GM18499 (cell line): Measurements from ENCODE around the gene MMP21.
A peak's percentile ranks its signal among the peaks of the same experiment; 100 is the strongest.

Experiments used
- ATAC-seq: cut with Tn5 transposase; IDR thresholded peaks from one replicate; pipeline ENCODE4 v1.9.1; 2021; ENCODE audit warnings: moderate number of reproducible peaks; ENCODE audit not compliant: insufficient read depth, unreplicated experiment

Gene MMP21, protein sequence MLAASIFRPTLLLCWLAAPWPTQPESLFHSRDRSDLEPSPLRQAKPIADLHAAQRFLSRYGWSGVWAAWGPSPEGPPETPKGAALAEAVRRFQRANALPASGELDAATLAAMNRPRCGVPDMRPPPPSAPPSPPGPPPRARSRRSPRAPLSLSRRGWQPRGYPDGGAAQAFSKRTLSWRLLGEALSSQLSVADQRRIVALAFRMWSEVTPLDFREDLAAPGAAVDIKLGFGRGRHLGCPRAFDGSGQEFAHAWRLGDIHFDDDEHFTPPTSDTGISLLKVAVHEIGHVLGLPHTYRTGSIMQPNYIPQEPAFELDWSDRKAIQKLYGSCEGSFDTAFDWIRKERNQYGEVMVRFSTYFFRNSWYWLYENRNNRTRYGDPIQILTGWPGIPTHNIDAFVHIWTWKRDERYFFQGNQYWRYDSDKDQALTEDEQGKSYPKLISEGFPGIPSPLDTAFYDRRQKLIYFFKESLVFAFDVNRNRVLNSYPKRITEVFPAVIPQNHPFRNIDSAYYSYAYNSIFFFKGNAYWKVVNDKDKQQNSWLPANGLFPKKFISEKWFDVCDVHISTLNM

DNA sequence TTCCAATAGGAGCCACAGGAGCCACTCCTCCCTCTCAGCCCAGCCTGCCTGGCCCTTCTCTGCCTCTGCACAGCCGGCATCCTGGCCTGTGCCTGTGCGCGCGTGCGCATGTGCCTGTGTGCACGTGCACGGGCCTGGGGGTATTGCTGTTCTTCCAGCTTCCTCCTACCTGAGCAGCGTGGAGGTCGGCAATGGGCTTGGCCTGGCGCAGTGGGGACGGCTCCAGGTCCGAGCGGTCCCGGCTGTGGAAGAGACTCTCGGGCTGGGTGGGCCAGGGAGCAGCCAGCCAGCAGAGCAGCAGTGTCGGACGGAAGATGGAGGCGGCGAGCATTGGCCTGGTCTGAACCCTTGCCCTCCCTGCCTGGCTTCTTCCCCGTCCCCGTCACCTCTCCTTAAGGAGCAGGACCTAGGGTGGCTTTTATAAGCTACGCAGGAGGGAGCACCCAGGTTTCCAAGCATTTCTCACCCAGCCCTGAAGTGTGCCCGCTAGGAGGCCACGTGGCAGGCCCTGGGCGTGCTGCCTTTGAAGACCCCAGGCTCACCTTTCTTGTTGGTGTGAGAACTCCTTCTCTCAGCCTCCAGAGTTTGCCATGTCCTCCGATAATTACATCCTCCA, at the start of gene MMP21:
TSS of gene MMP21 (minus strand) at position 331 of the 616 bp plus-strand sequence. CDS start at position 331, 0 bp downstream.
- ATAC-seq = no peak

- ATAC-seq = no peak
Measured at GRCh38 chr10:125824736-125825135, 49.1 kb upstream of the MMP21 start.

DNA sequence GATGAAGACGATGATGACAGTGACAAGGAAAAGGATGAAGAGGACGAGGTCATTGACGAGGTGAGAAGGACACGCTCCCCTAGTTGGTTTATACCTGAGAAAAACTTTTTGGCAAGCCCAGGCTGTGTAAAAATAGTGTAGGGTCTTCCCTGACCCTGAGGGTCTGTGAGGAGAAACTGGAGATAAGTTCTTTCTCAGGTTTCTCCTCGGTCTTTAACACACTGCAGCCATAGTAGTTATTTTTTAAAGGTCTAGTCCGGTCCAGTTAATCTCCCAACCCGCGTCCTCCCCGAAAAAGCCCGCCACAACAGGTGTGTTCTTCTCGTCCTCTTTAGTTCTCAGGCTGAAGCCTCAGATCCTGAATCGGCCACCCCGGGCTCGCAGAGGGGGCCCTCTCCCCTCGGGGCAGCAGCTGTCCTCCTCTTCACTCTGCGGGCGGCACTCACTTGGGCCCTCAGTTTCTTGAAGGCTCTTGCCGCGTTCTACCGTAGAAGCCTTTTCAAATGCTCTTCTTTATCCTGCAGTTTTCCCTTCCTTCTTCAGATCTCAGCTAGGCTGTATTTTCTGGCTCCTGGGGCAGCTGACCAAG, 48.1 kb upstream of the MMP21 start:
- ATAC-seq = no peak

GRCh38 chr10:125822878-125823662, 47.4 kb upstream of the MMP21 start, which contains the start of the genes BCCIP and UROS:
Gene BCCIP, plus strand, starts transcription at chr10:125823546. Its CDS starts 12 bp downstream, at chr10:125823558.
Gene UROS, minus strand, starts transcription at chr10:125823258. Its CDS starts 6,759 bp downstream, at chr10:125816499.
- ATAC-seq = peak; percentile 44

- ATAC-seq = peak; percentile 44
Measured at GRCh38 chr10:125820701-125821100, 45.1 kb upstream of the MMP21 start.

- ATAC-seq = no peak
Measured at GRCh38 chr10:125817337-125817946, 41.8 kb upstream of the MMP21 start.

DNA sequence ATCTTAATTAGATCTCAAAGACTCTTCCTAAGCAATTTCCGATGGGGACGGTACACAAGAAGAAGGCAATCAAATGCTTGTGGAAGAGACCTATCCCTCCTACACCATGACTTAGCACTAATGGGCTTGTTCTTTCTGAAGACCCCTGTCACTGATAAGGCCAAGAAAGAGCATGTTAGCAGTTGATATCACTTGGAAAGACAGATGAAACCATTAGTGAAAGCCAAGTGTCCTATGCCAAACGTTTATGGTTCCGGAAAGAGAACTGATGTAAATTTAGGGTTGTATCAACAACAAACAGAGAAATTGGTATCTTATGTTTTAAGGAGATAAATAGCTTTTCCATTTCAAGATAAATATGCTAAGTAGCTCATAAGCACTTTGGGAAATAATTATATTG, 40.9 kb upstream of the MMP21 start:
- ATAC-seq = no peak

DNA sequence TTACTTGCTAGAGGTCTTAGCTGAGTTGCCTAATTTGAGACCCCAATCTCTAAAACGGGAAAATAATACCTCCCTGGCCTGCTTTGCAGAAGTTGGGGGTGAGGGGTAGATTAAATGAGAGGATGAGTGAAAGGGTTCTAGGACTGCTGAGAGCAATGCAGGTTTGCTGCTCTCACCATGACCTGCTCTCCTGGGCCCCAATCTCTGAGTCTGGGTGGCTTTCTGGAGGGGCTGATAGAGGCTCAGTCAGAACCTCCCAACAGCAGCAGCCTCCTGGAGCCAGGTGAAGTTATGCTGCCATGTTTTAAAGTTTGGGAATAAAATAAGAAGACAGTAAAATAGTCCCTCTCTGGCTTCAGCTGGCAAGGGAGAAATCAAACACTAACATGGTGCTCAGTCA, 40.1 kb upstream of the MMP21 start:
- ATAC-seq = no peak

DNA sequence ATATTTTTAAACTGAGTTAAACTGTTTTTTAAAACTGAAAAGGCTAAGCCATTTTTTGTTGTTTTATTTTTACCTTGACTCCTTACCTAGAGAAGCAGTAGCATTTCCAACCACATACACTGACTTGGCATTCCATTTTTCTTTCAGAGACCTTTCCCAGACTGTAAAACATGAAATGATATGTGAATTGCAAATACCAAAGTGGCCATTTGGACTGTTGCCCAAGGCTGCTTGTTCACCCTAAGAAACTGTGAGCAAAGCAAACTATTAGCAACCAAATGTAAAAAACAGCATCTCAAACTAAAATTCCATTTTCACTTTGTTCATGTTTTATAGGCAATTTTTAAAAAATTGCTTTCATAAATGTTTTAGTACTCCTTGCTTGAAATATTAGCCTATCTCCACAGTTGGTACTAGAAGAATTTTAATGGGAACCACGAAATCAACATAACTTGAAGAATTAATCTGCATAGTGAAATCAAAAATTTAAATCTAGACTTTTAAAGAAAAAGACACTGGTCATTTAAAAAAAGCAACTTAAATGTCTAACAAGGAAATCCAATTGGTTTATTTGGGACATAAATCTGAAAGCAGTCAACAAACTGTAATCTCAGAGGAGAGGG, 36.6 kb upstream of the MMP21 start:
- ATAC-seq = no peak

DNA sequence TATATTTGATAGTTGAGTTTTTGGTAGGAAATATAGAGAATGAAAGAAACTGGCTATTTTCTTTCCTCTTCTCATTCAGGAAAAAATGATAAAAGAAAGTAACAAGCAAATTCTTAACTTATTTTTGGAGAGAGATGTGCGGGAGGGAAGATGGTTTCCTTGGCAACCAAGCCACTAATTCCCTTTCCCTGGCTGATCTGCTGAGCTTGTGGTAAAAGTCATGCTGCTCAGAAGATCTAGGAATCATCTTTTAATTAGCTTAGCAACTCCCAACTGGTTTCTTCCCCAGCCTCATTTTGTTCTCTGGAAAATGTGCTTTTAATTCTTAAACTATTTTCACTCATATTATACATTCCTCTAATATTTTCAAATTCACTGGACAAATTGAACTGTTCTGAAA, 35.6 kb upstream of the MMP21 start:
- no peak for ATAC-seq

GRCh38 chr10:125808047-125808446, 32.4 kb upstream of the MMP21 start:
- ATAC-seq = no peak

DNA sequence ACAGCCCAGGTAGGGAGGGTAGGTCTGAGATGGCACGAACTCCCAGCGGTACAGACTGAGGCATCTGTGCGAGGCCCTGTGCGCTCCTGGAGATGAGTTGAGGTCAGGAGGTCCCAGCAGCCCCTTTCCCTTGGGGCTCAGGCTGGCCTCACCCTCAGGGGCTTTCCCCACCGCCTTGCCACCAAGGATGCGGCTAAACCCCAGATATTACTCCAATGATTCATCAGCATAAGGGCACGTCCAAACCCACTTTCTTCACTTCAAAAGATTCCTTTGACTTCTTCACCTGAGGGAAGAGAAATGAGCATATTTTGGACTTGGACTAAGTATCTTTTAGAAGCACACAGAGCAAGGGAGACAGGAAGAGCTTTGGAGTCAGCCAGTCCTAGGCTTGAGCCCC, 27.1 kb upstream of the MMP21 start:
- ATAC-seq = no peak

DNA sequence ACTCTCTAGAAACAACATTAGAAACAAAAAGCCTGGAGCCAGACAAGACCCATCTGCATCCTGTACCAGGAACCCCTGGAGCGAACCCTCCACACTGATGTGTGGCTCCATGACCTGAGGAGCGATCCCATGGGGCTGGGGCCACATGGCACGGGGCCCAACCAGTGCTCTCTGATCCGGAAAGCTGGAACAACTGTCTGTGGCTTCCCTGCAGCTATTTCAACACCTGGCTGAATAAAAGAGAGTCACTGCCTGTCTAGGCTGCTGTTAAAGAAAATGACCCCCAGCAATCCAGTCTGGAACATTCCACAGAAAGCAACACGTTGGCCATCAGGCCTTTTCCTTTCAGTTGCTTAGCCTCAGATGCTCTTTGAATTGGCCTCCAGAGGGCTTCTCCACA, 26.5 kb upstream of the MMP21 start:
- no peak for ATAC-seq

DNA sequence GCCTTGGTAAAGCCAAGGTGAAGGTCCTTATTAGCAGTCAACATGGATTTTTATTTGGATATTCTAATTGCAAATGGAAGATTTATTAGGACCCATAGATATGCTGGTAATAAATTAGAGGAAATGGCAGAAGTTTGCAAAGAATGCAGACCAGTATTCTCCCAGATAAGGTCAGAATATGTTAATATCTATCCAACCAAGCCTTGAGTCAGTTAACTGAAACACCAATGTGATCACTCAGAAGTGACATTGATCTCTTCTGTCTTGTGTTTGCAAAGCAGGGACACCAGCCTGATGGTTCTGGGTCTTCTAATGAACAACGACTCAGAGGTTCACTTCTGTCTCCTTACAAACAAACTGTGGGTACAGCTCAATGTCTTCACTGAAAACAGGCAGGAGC, 26.0 kb upstream of the MMP21 start:
- ATAC-seq = no peak

DNA sequence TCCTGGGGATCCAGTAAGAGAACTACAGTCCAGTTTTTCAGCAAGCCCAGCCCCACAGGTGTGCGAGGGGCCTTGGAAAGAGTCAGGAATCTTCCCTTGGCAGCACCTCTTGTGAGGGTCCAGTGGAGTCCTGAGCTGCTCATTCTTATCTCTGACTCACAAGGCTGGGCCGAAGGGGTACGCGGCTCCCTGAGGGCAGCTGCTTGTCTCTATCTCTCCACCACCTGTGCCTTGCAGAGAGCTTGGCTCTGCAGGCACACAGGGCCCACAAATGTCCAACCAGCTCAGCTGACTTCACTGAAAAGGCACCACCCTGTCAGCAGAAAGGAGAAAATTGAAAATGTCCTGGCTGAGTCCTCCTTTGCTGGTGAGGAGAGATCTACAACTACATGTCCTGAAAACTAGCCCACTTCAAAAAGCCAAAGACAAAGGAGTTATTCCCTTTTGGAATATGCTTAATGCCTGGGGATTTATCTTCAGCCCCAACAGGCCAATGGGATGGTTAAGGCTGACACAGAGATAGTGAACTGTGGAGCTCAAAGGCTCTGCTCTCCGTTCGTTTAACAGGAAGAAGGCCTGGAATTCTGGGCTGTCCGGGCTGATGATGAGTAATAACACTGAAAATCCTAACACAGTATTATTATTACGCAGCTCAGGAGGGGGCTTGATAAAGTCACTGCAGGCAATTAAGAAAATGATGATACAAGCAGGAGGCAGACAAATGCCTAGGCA, 24.0 kb upstream of the MMP21 start:
- no peak for ATAC-seq

DNA sequence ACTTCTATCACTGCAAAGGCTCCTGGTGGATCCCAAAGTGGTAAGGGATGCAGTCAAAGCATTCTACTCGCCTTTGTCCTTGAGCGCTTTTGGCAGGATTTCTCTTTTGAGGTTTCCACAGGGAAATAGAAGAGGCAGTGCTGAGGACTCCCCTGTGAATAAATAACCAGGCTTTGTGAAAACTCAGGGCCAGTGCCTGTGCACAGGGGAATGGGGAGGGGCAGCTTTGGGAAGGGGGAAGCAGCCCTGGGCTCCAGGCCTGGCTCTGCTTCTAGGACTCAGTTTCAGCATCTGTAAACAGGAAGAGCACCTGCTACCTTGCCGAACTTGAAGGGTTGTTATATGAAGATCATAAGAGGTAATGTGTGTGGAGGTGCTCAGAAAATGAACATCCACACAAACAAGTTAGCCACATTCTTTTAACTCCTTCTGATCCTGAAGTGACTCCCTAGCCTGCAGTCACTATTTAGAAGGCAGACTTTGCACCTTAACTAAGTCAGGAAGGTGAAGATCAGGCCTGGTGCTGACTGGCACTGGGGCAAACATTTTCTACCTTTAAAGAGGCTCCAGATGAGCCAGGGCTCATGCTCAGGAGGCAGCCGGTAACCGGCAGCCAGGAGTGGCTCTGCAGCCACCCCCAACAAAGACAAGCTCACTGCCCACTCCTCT, 22.5 kb upstream of the MMP21 start:
- ATAC-seq = no peak

GRCh38 chr10:125797424-125797823, 21.8 kb upstream of the MMP21 start:
- ATAC-seq = no peak

DNA sequence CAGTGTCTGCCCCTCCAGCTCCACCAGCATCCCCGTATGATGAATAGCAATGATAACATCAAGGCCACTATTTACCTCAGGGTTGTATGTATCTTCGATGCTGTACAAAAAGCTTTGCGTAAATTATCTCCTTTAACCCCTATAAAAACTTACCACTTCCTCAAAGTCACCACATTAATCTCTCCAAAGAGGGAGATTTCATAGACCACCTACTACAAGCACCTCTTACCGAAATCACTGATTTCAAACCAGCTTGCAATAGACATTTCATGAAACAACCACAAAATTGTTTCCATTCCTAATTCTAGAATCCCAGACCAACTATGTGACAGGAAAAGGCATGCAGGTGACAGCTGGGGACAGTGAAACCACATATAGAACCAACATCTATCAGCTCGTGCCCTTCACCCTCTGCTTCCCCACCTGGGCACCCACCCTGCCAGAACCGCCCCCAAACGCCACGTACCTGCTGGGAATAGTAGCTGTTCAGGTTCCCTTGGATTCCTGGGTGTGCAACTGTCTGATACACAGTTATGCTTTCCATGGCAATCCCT, 20.1 kb upstream of the MMP21 start:
- no peak for ATAC-seq
